Epithelial cell of umbilical artery (primary cell): ENCODE results near the gene LRRC75B. TPM values are rescaled to one million over a fixed set of nuclear protein-coding genes. Genes with fewer than 3 reads are reported as not detected.

Source experiments
- total RNA-seq: library from RNA; depleted of rRNA; stranded (reverse); fragments of >200 nt; gene quantifications from 2 replicates; pipeline ENCODE4 v1.2.3, GENCODE V29; 2014

Gene LRRC75B, protein sequence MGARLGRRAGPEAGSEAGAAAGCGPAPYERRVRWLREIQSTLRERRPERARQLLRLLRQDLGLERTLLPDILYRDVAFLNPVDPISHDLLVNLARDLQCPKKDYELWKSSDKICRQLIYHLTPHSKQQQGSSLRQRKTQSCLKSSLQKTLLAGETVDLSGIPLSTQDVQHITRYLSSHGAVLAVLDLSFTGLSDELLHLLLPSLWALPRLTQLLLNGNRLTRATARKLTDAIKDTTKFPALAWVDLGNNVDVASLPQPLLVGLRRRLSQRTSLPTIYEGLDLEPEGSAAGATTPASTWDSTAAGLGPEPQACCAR
- 3.2 and 5.3 TPM in 2 replicates for total RNA-seq

GRCh38 chr22:24592851-24593558 lies at the start of gene LRRC75B:
Gene LRRC75B (minus strand): TSS chr22:24593073. CDS start chr22:24593039, 34 bp downstream.

DNA sequence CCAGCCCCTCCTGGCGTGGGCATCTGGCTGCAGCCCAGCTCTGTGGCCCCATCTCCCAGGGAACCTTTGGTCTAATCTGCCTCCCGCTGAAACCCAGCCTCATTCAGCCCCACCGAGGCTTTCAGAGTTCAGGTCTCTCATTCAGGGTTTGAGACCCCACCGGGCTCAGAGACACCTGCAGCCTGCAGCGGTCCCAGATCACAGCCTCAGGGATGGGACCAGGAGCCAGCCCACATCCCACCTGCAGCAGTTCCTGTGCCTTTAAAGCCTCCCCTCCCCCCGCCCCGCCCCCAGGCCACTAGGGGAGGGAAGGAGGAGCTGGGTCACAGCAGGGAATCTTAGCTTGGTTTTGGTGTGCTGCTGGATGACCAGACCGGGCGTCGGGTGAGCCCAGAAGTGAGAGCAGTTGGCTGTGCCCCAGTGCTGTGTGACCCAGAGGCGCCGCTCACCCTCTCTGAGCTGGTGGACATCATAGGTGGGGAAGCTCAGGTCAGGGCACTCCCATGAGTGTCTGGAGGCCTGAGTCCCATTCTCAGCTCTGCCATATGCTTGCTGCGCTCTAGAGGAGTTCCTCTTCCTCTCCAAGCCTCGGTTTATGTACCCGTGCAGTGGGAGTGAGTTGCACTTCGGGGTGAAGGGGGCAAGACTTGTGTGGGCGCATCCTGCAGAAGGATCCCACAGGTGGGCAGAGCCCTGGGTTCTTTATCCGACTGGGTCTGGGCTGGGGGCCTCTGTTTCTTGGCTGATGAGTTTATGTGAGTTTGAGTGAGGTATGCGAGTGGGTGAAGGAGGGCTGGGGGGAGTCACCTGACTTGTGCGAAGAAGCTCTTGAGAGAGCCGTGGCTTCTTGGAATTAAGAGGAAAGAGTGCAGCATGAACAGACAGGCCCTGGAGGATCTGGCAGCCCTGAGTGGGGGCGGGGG lies 10.2 kb upstream of the LRRC75B start, which contains the start of gene GGT1:
Gene GGT1, plus strand, starts transcription at position 347 of the 923 bp plus-strand sequence. CDS start 7,889 bp downstream, outside the sequence.

DNA sequence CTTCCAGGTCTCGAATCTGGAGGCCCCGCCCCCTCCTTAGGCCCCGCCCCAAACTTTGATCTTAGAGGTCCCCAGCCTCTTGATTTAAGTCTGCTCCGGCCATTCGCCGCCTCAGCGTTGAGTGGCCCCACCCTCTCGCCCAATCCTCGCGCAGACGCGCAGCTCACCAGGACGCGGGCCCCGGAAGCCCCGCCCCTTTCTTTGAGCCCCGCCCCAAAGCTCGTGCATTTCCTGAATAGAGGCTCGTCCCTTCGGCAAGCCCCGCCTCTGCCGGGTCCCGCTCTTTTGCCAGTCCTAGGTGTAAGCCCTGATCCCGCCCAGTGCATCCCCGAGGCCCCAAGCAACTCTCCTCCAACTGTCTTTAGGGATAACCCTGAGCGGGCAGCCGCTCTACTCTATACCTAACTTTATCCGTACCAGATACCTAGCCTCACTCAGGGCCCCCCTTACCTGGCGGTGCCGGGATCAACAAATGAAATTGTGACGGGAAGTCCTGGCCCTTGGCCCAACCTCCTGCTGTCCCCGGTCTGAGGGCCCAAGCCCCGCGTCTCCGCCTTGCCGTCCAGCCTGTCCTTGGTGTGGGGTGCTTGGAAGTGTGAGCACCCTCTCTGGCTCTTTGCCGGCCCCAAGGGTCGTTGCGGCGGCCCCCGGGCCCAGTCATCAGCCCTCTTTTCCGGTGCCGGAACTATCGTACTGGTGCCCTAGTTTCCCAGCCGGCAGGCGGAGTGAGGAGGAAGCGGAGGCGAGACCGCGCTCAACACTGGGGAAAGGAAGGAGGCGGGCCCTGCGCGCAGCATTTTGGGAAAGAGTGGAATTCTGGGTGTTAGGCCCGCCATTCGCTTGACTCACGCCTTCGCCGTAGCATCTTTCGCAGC lies 37.5 kb downstream of the LRRC75B start, which contains the start of gene SNRPD3:
Gene SNRPD3, plus strand, starts transcription at position 835 of the 875 bp plus-strand sequence. CDS start 1,676 bp downstream, outside the sequence.

GRCh38 chr22:24554313-24555164 lies 38.3 kb downstream of the LRRC75B start, which contains the start of gene GUCD1:
Gene GUCD1 (minus strand): TSS chr22:24555138. CDS start chr22:24554991, 147 bp downstream.

Other genes with a start within 250 kb of the LRRC75B start
- gene ADORA2A, start 165.5 kb downstream of the LRRC75B start, total RNA-seq = 9.4 and 41.8 TPM in 2 replicates
- gene UPB1, start 97.7 kb downstream of the LRRC75B start, total RNA-seq = 0.30 and 0.32 TPM in 2 replicates
- 130 and 152 TPM in 2 replicates for gene GUCD1, start 37.9 kb downstream of the LRRC75B start, total RNA-seq
- gene SNRPD3, start 37.1 kb downstream of the LRRC75B start, total RNA-seq = 189 and 225 TPM in 2 replicates
- 0.30 and 0.32 TPM in 2 replicates for gene GGT1, start 10.1 kb upstream of the LRRC75B start, total RNA-seq
- 0.15 TPM in 1 of 2 replicates, not detected in the other for gene PIWIL3, start 181.6 kb upstream of the LRRC75B start, total RNA-seq
- gene SGSM1, start 213.1 kb upstream of the LRRC75B start, total RNA-seq = under 0.01 and 0.30 TPM in 2 replicates